ENCODE results near the gene GRAP2. TPM values are rescaled to one million over a fixed set of nuclear protein-coding genes. Genes with fewer than 3 reads are reported as not detected.

GRAP2 gene
- polyA plus RNA-seq, 1 of the 3 experiments (the other 2 are of a cell fraction), result 0.13 TPM

GRCh38 chr22:40015358-40015976 lies 114.6 kb downstream of the GRAP2 start:
- CTCF ChIA-PET, result interaction anchor here (1.0 to 1.4 kb wide), 2 partner anchors 9 to 472 kb away, joined by 3 to 6 read pairs; no protein-coding TSS in a partner anchor
- Histone ChIP-seq H3K9ac (no peak overlapping the region), H3K4me1 (ENCODE audit: control insufficient read depth in 1 of 2, insufficient read depth in 2 of 2, low read depth in 1 of 2, low read length in 1 of 2) (no peaks in the 10 kb centered on the region), H3K27me3 (ENCODE audit: insufficient read depth) (no peaks in the 10 kb centered on the region), H3K4me3 (ENCODE audit: low read depth in 2 of 2, low read length in 1 of 2) (no peak overlapping the region), H3K27ac (ENCODE audit: low read depth in 2 of 2, low read length in 1 of 2) (no peak overlapping the region), H3K9me3 (no peaks in the 10 kb centered on the region), H3K36me3 (replicated peaks in 1 of 2; ENCODE audit: control insufficient read depth in 1 of 2, insufficient read depth in 2 of 2, low read length in 1 of 2) (no peaks in the 10 kb centered on the region), H4K20me1 (ENCODE audit: insufficient read depth) (no peaks in the 10 kb centered on the region), H3K79me2 (ENCODE audit: insufficient read depth) (no peaks in the 10 kb centered on the region), H3F3A (replicated peaks; ENCODE audit: insufficient read depth) (no peaks in the 10 kb centered on the region), H3K4me2 (no peak overlapping the region), H2AFZ (ENCODE audit: low read depth) (no peak overlapping the region), H3K9me2 (no peaks in the 10 kb centered on the region)
- POLR2A ChIA-PET, result no interaction called here
- 66% methylated on average over 10 of the region's 10 CpGs for WGBS (ENCODE audit: low lambda C conversion rate)
- no peak for DNase-seq
- TF ChIP-seq MXI1 (IDR thresholded peaks at IDR 0.05; ENCODE audit: low read depth, low read length), result no peak
- TF ChIP-seq FOXJ3 (CRISPR knock-in tag; IDR thresholded peaks at IDR 0.05), result no peak
- no peak for TF ChIP-seq CTCF (IDR thresholded peaks at IDR 0.05)
- TF ChIP-seq TEAD4 (IDR thresholded peaks at IDR 0.05; ENCODE audit: borderline replicate concordance, insufficient read depth), result no peak
- TF ChIP-seq EZH2phosphoT487 (IDR thresholded peaks at IDR 0.05; ENCODE audit: borderline replicate concordance, low read depth), result no peak
- TF ChIP-seq POLR2AphosphoS5 (IDR thresholded peaks at IDR 0.05; ENCODE audit: low read depth, low read length), result no peak
- TF ChIP-seq SIN3A (IDR thresholded peaks at IDR 0.05; ENCODE audit: borderline replicate concordance, low read depth, low read length), result no peak
- TF ChIP-seq RXRA (IDR thresholded peaks at IDR 0.05; ENCODE audit: borderline replicate concordance, low read depth), result no peak
- no peak for TF ChIP-seq SMC3 (IDR thresholded peaks at IDR 0.05; ENCODE audit: low read depth, low read length)
- no peak for TF ChIP-seq TAF1 (IDR thresholded peaks at IDR 0.05; ENCODE audit: borderline replicate concordance, low read depth, low read length)
- TF ChIP-seq FOSL2 (IDR thresholded peaks at IDR 0.05; ENCODE audit: borderline replicate concordance, low read depth), result no peak
- TF ChIP-seq RAD21 (IDR thresholded peaks at IDR 0.05; ENCODE audit: low read length), result no peak
- no peak for TF ChIP-seq CHD2 (IDR thresholded peaks at IDR 0.05; ENCODE audit: low read length, partially characterized antibody)
- TF ChIP-seq NRF1 (IDR thresholded peaks at IDR 0.05; ENCODE audit: low read depth, low read length), result no peak
- no peak for TF ChIP-seq MEF2A (IDR thresholded peaks at IDR 0.05; ENCODE audit: borderline replicate concordance, low read depth)
- no peak for TF ChIP-seq YY1 (IDR thresholded peaks at IDR 0.05; ENCODE audit: low read depth)
- no peak for TF ChIP-seq ELF1 (IDR thresholded peaks at IDR 0.05)
- no peak for TF ChIP-seq ZBTB33 (IDR thresholded peaks at IDR 0.05; ENCODE audit: borderline replicate concordance, low read depth)
